Ishikawa (cell line): Measurements from ENCODE around the gene SLC30A5.
A peak's percentile ranks its signal among the peaks of the same experiment; 100 is the strongest.

Experiments used
- CEBPB ChIP-seq: IDR thresholded peaks from 2 replicates; pipeline ENCODE4 v1.6.1; 2012
- CREB1 ChIP-seq: IDR thresholded peaks from 2 replicates; pipeline ENCODE4 v1.6.1; 2012; ENCODE audit warnings: low read depth
- EGR1 ChIP-seq: IDR thresholded peaks from 2 replicates; pipeline ENCODE4 v1.6.1; 2012
- EP300 ChIP-seq: IDR thresholded peaks from 2 replicates; pipeline ENCODE4 v1.6.1; 2012; ENCODE audit warnings: borderline replicate concordance
- FOXM1 ChIP-seq: IDR thresholded peaks from 2 replicates; pipeline ENCODE4 v1.6.1; 2012; ENCODE audit warnings: low read depth, borderline replicate concordance
- MAX ChIP-seq: IDR thresholded peaks from 2 replicates; pipeline ENCODE4 v1.6.1; 2012
- NFIC ChIP-seq: IDR thresholded peaks from 2 replicates; pipeline ENCODE4 v1.6.1; 2012
- RAD21 ChIP-seq: IDR thresholded peaks from 2 replicates; pipeline ENCODE4 v1.6.1; 2012; ENCODE audit warnings: low read depth
- REST ChIP-seq: IDR thresholded peaks from 2 replicates; pipeline ENCODE4 v1.6.1; 2012; ENCODE audit warnings: low read depth, mild to moderate bottlenecking
- TAF1 ChIP-seq: IDR thresholded peaks from 2 replicates; pipeline ENCODE4 v1.6.1; 2012; ENCODE audit warnings: low read depth, mild to moderate bottlenecking
- TCF12 ChIP-seq: IDR thresholded peaks from 2 replicates; pipeline ENCODE4 v1.6.1; 2012; ENCODE audit warnings: low read depth
- TEAD4 ChIP-seq: IDR thresholded peaks from 2 replicates; pipeline ENCODE4 v1.6.1; 2012
- USF1 ChIP-seq: IDR thresholded peaks from 2 replicates; pipeline ENCODE4 v1.6.1; 2012
- YY1 ChIP-seq: IDR thresholded peaks from 2 replicates; pipeline ENCODE4 v1.6.1; 2012; ENCODE audit warnings: low read depth
- ZBTB7A ChIP-seq: IDR thresholded peaks from 2 replicates; pipeline ENCODE4 v1.6.1; 2012; ENCODE audit warnings: low read depth

Gene SLC30A5

GRCh38 chr5:69075522-69076179 lies 18.2 kb upstream of the SLC30A5 start:
- TF ChIP-seq EP300 = no peak
- no peak for TF ChIP-seq TAF1
- no peak for TF ChIP-seq YY1
- no peak for TF ChIP-seq CEBPB
- no peak for TF ChIP-seq ZBTB7A
- TF ChIP-seq MAX = no peak
- no peak for TF ChIP-seq RAD21
- TF ChIP-seq CREB1 = no peak
- no peak for TF ChIP-seq FOXM1
- TF ChIP-seq NFIC = no peak
- no peak for TF ChIP-seq USF1
- TF ChIP-seq EGR1 = no peak
- no peak for TF ChIP-seq TEAD4
- no peak for TF ChIP-seq TCF12
- TF ChIP-seq REST = no peak

- TF ChIP-seq NFIC (no peak), TEAD4 (no peak), TAF1 (no peak), CREB1 (no peak), TCF12 (no peak), YY1 (no peak), FOXM1 (no peak), EP300 (no peak)
Observed at GRCh38 chr5:69078921-69079540, 14.8 kb upstream of the SLC30A5 start.

- TF ChIP-seq MAX = no peak
- TF ChIP-seq TEAD4 = no peak
- TF ChIP-seq ZBTB7A = no peak
Observed at GRCh38 chr5:69079556-69079955, 14.3 kb upstream of the SLC30A5 start.

- no peak for TF ChIP-seq FOXM1
- TF ChIP-seq TAF1 = no peak
- no peak for TF ChIP-seq CREB1
- no peak for TF ChIP-seq EP300
- no peak for TF ChIP-seq TCF12
- TF ChIP-seq CEBPB = no peak
- no peak for TF ChIP-seq ZBTB7A
- peak; percentile 39 for TF ChIP-seq MAX
- TF ChIP-seq TEAD4 = no peak
- TF ChIP-seq RAD21 = peak; percentile 51
- TF ChIP-seq USF1 = no peak
- TF ChIP-seq EGR1 = no peak
- TF ChIP-seq YY1 = no peak
- no peak for TF ChIP-seq REST
- no peak for TF ChIP-seq NFIC
Observed at GRCh38 chr5:69083412-69083811, 10.4 kb upstream of the SLC30A5 start.

- no peak for TF ChIP-seq ZBTB7A
- TF ChIP-seq NFIC = no peak
- TF ChIP-seq USF1 = no peak
- no peak for TF ChIP-seq TEAD4
- no peak for TF ChIP-seq REST
- no peak for TF ChIP-seq FOXM1
- no peak for TF ChIP-seq YY1
- TF ChIP-seq EGR1 = no peak
- TF ChIP-seq CREB1 = no peak
Observed at GRCh38 chr5:69084195-69084594, 9.6 kb upstream of the SLC30A5 start.
